GM12878 (cell line): ENCODE data around the gene ELOA.

Experiments used
- CREB1 ChIP-seq: IDR thresholded peaks from 2 replicates; pipeline ENCODE4 v1.6.1; 2012; ENCODE audit warnings: low read depth, mild to moderate bottlenecking, inconsistent platforms
- IRF4 ChIP-seq: IDR thresholded peaks from 2 replicates; pipeline ENCODE4 v1.6.1; 2011; ENCODE audit warnings: low read depth, low read length
- TF ChIP-seq, protein P1 (sequence below): IDR thresholded peaks from 2 replicates; pipeline ENCODE4 v1.6.1; 2012; ENCODE audit warnings: low read depth, low read length, improper control_type of control experiment
- TF ChIP-seq, protein P2 (sequence below): fragments of 450-650 bp; IDR thresholded peaks from 2 replicates; pipeline ENCODE4 v1.6.1; 2014; ENCODE audit warnings: mild to moderate bottlenecking

DNA sequence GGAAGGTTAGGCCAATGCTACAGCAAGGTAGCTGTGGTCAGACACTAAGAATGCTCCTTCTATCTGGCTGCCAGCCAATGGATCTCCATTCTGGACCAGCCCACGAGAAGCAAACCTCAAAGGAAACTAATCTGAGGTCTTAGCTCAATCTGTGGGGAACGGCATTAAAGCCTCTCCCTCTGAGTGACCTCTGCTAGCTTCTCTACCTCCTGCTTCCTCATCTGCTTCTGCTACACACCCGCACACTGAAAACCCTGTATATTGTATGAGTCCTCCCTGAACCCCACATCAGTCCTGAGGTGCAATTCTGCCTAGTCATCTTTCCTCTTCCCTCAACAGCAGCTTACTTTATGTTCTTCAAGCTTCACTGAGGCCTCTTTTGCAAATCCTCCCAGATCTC, 64.2 kb downstream of the ELOA start:
- TF ChIP-seq, protein P1, sequence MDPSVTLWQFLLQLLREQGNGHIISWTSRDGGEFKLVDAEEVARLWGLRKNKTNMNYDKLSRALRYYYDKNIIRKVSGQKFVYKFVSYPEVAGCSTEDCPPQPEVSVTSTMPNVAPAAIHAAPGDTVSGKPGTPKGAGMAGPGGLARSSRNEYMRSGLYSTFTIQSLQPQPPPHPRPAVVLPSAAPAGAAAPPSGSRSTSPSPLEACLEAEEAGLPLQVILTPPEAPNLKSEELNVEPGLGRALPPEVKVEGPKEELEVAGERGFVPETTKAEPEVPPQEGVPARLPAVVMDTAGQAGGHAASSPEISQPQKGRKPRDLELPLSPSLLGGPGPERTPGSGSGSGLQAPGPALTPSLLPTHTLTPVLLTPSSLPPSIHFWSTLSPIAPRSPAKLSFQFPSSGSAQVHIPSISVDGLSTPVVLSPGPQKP = no peak
- TF ChIP-seq, protein P2, sequence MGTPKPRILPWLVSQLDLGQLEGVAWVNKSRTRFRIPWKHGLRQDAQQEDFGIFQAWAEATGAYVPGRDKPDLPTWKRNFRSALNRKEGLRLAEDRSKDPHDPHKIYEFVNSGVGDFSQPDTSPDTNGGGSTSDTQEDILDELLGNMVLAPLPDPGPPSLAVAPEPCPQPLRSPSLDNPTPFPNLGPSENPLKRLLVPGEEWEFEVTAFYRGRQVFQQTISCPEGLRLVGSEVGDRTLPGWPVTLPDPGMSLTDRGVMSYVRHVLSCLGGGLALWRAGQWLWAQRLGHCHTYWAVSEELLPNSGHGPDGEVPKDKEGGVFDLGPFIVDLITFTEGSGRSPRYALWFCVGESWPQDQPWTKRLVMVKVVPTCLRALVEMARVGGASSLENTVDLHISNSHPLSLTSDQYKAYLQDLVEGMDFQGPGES = no peak
- TF ChIP-seq IRF4 = no peak
- no peak for TF ChIP-seq CREB1
